PC-9 (cell line): ENCODE data around the gene NLN.

Experiments used
- CTCF ChIP-seq: fragments of 200-600 bp; sonication (generic); conservative IDR thresholded peaks from 2 replicates; pipeline ENCODE4 v1.6.1; 2017; ENCODE audit warnings: mixed run types, antibody characterized with exemption, mild to moderate bottlenecking, moderate library complexity
- EZH2 ChIP-seq: fragments of 200-600 bp; sonication (generic); IDR thresholded peaks from 2 replicates; pipeline ENCODE4 v1.8.0; 2017; ENCODE audit warnings: antibody characterized with exemption, low read depth

DNA sequence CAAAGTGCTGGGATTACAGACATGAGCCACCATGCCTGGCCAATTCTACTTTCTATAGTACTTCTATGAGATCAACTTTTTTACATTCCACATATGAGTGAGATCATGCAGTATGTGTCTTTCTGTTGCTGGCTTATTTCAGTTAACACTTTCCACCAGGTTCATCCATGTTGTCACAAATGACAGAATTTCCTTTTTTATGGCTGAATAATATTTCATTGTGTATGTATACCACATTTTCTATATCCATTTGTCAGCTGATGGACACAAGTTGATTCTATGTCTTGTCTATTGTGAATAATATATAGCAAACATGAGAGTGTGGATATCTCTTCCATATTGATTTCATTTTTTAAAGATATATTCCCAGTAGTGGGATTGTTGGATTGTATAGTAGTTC, 17.2 kb downstream of the NLN start:
- TF ChIP-seq CTCF (no peak), EZH2 (no peak)
